Ectodermal cell (in vitro differentiated cells): ENCODE measurements around the gene PIEZO2.
"Not testable (repeated sequence)": the region's sequence is repeated elsewhere in the genome, so short reads cannot be mapped to it uniquely, and the experiment has no call there.

ENCODE experiments used
- H3K27ac ChIP-seq: 2 replicates; pipeline ENCODE4 v1.7.0; 2013; ENCODE audit warnings: mild to moderate bottlenecking, low read depth, low read length; ENCODE audit not compliant: insufficient read depth, poor library complexity, severe bottlenecking
- H3K27me3 ChIP-seq: 2 replicates; pipeline ENCODE4 v1.7.0; 2013; ENCODE audit warnings: mild to moderate bottlenecking, low read length; ENCODE audit not compliant: insufficient read depth, control insufficient read depth, poor library complexity, severe bottlenecking
- H3K36me3 ChIP-seq: one replicate; pipeline ENCODE4 v1.7.0; 2013; ENCODE audit warnings: low read length; ENCODE audit not compliant: control insufficient read depth, insufficient read depth
- H3K4me1 ChIP-seq: one replicate; pipeline ENCODE4 v1.7.0; 2013; ENCODE audit warnings: low read length; ENCODE audit not compliant: control insufficient read depth, insufficient read depth
- H3K4me3 ChIP-seq: 2 replicates; pipeline ENCODE4 v1.7.0; 2013; ENCODE audit warnings: low read depth, low read length, control low read depth; ENCODE audit not compliant: insufficient read depth
- H3K9me3 ChIP-seq: 2 replicates; pipeline ENCODE4 v1.7.0; 2013; ENCODE audit warnings: mild to moderate bottlenecking, low read length, moderate library complexity; ENCODE audit not compliant: control insufficient read depth
- WGBS, 2 experiments: methylation state at CpG; one replicate each; pipeline ENCODE4 v1.1.7; 2013; ENCODE audit warnings: missing lambda C conversion rate in 2 of 2; 5-methylcytosine and 5-hydroxymethylcytosine counted together

The PIEZO2 gene

DNA sequence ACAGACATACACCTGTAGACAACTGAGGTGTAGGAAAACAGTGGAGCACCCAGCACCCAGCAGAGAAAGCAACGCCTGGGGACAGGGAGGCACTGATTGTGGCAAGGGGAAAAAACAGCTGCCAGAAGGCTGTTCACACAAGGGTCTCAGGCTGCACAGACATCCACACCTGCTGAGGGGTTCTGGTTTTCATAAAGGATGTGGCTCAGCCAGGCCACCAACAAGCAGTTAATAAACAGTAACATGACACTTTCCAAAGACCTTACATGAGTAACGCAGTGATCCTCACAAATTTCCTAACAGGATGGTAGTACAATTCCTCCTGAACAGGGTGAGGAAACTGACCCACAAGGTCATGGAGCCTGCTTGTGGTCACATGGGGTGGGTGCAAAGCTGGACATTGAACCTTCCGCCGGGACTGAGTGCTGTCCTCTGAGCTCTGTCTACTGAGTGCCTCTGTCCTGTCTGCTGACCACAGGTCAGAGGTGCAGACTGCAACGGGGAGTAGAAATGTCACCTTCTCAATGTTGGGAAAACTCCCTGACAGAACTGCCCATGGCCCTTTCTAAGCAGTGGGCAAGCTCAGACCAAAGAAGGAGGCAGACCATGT lies 506.3 kb downstream of the PIEZO2 start:
- not testable (repeated sequence) for H3K4me3 ChIP-seq, H3K4me1 ChIP-seq

DNA sequence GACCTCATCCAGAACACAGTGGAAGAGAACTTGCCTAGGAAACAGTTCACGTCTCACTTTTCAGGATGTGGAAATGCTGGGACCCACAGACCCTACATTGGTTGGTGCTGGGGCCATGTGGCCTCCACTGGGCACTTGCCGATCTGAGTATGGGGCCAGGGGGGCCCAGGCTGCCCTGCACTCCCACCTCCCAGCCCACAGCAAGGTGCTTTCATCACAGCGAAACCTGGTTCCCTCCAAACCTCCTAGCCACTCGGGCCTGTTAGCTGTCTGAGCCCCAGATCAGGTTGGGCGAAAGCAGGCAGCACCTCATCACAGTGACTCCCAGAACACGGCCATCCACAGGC lies 510.9 kb downstream of the PIEZO2 start:
- 93 to 98% methylated on average over 3 to 4 of the region's 6 CpGs for WGBS, 2 experiments
- H3K27me3 ChIP-seq, H3K27ac ChIP-seq, H3K4me3 ChIP-seq, H3K36me3 ChIP-seq, H3K4me1 ChIP-seq, H3K9me3 ChIP-seq: not testable (repeated sequence)

More for the DNA sequence above, 506.3 kb downstream of the PIEZO2 start:
- not testable (repeated sequence) for H3K36me3 ChIP-seq, H3K27ac ChIP-seq, H3K27me3 ChIP-seq, H3K9me3 ChIP-seq
- WGBS, 2 experiments = no CpG with 5 or more reads among the region's 5 CpGs

DNA sequence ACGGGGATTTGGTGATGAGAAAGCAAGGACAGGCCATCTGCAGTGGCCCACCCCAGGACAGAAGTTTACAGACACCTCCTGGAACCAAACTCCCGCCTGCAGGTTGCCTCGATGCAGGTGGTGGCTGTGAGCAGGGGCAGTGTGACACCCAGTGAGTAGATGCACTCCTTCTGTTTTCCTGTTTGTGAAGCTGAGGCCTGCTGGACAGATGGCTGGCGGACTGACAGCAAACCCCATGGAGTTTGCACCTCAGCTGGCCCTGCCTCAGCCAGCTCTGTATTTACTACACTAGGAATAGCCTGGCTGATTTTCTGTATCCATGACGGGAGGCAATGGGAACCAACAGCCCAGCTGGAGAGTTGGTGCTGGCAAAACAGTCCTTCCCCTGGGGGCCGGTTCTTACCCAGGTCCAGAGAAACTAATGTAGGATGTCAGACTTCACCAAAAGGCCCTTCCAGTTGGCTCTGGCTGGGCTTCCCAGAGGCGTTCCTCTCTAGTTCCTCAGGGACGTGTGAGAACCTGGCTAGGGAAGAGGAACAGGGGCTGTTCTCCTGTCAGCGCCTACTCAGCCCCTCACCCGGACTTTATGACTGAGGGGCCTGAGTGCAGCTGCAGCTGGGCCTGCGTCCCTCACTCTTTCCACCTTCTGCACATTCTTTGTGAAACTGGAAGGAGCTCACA lies 511.4 kb downstream of the PIEZO2 start:
- H3K4me1 ChIP-seq, H3K4me3 ChIP-seq, H3K27me3 ChIP-seq, H3K9me3 ChIP-seq, H3K36me3 ChIP-seq, H3K27ac ChIP-seq: not testable (repeated sequence)
- WGBS, 2 experiments = 96 to 97% methylated on average over 2 to 5 of the region's 11 CpGs

DNA sequence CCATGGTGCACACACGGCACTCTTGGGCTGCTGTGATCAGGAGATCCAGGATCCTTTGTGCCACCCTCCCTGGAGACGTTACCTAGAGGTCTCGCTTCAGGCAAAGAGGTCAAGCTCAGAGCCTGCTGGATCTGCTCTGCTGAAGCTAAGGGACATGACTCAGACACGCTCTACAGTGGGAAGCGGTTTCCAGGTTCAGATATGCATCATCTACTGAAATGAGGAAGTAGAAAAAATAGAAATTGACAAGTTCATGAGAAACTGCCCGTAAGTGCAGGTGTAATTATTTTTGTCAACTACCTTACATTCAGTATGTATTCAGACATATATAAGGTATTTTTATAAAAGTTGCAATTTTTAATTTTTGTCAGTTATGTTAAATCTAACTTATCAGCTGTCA lies 520.3 kb downstream of the PIEZO2 start:
- H3K36me3 ChIP-seq, H3K4me3 ChIP-seq, H3K27ac ChIP-seq, H3K9me3 ChIP-seq, H3K4me1 ChIP-seq, H3K27me3 ChIP-seq: not testable (repeated sequence)
- 90 to 99% methylated on average over 3 to 4 of the region's 6 CpGs for whole genome bisulfite sequencing, 2 experiments

GRCh38 chr18:10626606-10627213 lies 522.7 kb downstream of the PIEZO2 start:
- H3K27ac ChIP-seq, H3K4me3 ChIP-seq, H3K4me1 ChIP-seq, H3K9me3 ChIP-seq, H3K36me3 ChIP-seq, H3K27me3 ChIP-seq: not testable (repeated sequence)
- WGBS, 2 experiments = 82 to 87% methylated on average over 5 of the region's 7 CpGs

DNA sequence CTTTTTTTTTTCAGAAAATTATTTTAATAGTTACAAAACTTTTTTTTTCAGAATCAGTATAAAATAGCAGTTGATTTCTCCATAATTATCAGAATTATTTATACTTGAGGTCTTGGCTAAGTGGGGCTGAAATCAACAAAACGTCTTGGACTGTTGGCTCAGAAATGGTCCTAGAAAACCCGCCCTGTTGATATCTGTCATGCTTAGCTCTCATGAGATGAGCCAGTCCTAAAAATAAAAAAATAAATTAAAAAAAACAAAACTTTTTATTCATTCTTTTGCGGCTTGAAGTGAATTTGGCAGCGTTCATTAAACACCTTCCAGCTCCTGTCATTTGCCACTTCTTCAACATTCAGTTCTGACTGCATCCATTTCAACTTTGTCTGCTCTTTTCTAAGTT lies 525.8 kb downstream of the PIEZO2 start:
- H3K36me3 ChIP-seq, H3K9me3 ChIP-seq, H3K27me3 ChIP-seq, H3K4me3 ChIP-seq, H3K27ac ChIP-seq, H3K4me1 ChIP-seq: not testable (repeated sequence)
- 84 to 87% methylated on average over 4 of the region's 4 CpGs for WGBS, 2 experiments

GRCh38 chr18:10622982-10623381 lies 526.4 kb downstream of the PIEZO2 start:
- not testable (repeated sequence) for H3K27me3 ChIP-seq, H3K27ac ChIP-seq, H3K4me3 ChIP-seq, H3K9me3 ChIP-seq, H3K4me1 ChIP-seq, H3K36me3 ChIP-seq
- no CpG with 5 or more reads among the region's 2 CpGs for WGBS, 2 experiments

- H3K36me3 ChIP-seq, H3K9me3 ChIP-seq, H3K27ac ChIP-seq, H3K4me3 ChIP-seq, H3K27me3 ChIP-seq, H3K4me1 ChIP-seq: not testable (repeated sequence)
- 83 to 100% methylated on average over 1 to 2 of the region's 2 CpGs for WGBS, 2 experiments
These were observed 528.6 kb downstream of the PIEZO2 start for GRCh38 chr18:10620670-10621329.
